Pancreas (tissue), 10 donors: ENCODE data around the gene AREG. TPM values are rescaled to one million over a fixed set of nuclear protein-coding genes. Genes with fewer than 3 reads are reported as not detected.

Experiments
- ATAC-seq, 4 donors: fragments of 200-7000 bp; cut with Tn5 transposase; one replicate each; pipeline versions ENCODE4 v1.8.0 to v1.9.1; 2020; ENCODE audit warnings: mild to moderate bottlenecking in 4 of 4, moderate library complexity in 4 of 4
- DNase-seq, 6 donors: peaks; one replicate each; pipeline ENCODE4 v3.0.0-alpha.2; 2020
- FAIRE-seq: peaks from 2 replicates; lab custom pipeline; 2012; peaks lifted over from hg19 to GRCh38; lab: Jason Lieb, UNC
- H3K27ac ChIP-seq, 4 donors: fragments of 200-600 bp; sonication (generic); 1 replicate in 3 of 4; 2 replicates in 1 of 4; pipeline versions ENCODE4 v1.5.0 to v1.8.0; 2020
- H3K27me3 ChIP-seq, 4 donors: fragments of 200-600 bp; one replicate each; pipeline ENCODE4 v1.8.0; 2021
- H3K36me3 ChIP-seq, 3 donors: fragments of 200-600 bp; sonication (generic) in 1 of 3; one replicate each; pipeline versions ENCODE4 v1.5.0 to v1.8.0; 2020 to 2021
- H3K4me1 ChIP-seq, 3 donors: fragments of 200-600 bp; one replicate each; pipeline ENCODE4 v1.8.0; 2021
- H3K4me3 ChIP-seq, 4 donors: fragments of 200-600 bp; sonication (generic) in 2 of 4; one replicate each; pipeline versions ENCODE4 v1.5.0 to v1.8.0; 2020 to 2021
- H3K9me3 ChIP-seq, 4 donors: fragments of 200-600 bp; one replicate each; pipeline ENCODE4 v1.8.0; 2021
- WGBS, 2 donors: extraction: QIAGEN DNeasy Blood & Tissue Kit; methylation state at CpG; one replicate each; pipeline ENCODE4 v1.1.7; 2013; 5-methylcytosine and 5-hydroxymethylcytosine counted together
- intact Hi-C, 3 donors: fragments of 100-400 bp; cut with DNase I; formaldehyde crosslinking; loops; one replicate each; pipeline versions ENCODE4 v1.11.1 to v1.14.2; 2022
- polyA plus RNA-seq, 2 donors: library from polyadenylated mRNA; stranded (reverse); fragments of 200-250 nt; gene quantifications; one replicate each; pipeline ENCODE4 v1.2.3, GENCODE V29; 2013
- total RNA-seq, 6 donors: library from RNA; stranded (reverse); fragmentation: NEBNext Ultra II Directional in 4 of 6; extraction: Animal tissue kit (Norgen Biotek cat#: 25700) in 4 of 6; gene quantifications; one replicate each; pipeline versions ENCODE4 v1.2.1 to v1.2.4, GENCODE V29; 2021 to 2023
- TF ChIP-seq, protein P1 (sequence below), 4 donors: fragments of 200-600 bp; sonication (generic) in 3 of 4; IDR thresholded peaks; one replicate each; pipeline versions ENCODE4 v1.5.0 to v1.8.0; 2021; ENCODE audit warnings: antibody characterized with exemption in 4 of 4
- donor health status: healthy with polysubstance abuse.
- donor health status: DM: no; HTN: no; CAD: no; lungs with moderate emphysema.
- donor health status: DM: no; HTN: no; CAD: no.
- donor health status: control.
- donor health status: control.
- donor health status: Bipolar disorder and iron deficiency.
- donor health status: DM: yes; HTN: yes; CAD: no.
- donor health status: DM: no; HTN: no; CAD: no.
- donor health status: DM: no; HTN: no; CAD: no.
- donor health status: DM: yes; HTN: yes; CAD: no.

The AREG gene
- total and polyA plus RNA-seq, 8 donors = 0.12 to 1.4 (median 0.52) TPM

- Histone ChIP-seq H3K36me3 (no peaks in the 10 kb centered on the region), H3K9me3 (no peaks in the 10 kb centered on the region), H3K27ac (no peak overlapping the region), H3K27me3 (no peaks in the 10 kb centered on the region), H3K4me1 (peaks cover 0 to 3% (median 0%) of the 10 kb centered on the region in 3 donors), H3K4me3 (no peak overlapping the region)
- TF ChIP-seq, protein P1, sequence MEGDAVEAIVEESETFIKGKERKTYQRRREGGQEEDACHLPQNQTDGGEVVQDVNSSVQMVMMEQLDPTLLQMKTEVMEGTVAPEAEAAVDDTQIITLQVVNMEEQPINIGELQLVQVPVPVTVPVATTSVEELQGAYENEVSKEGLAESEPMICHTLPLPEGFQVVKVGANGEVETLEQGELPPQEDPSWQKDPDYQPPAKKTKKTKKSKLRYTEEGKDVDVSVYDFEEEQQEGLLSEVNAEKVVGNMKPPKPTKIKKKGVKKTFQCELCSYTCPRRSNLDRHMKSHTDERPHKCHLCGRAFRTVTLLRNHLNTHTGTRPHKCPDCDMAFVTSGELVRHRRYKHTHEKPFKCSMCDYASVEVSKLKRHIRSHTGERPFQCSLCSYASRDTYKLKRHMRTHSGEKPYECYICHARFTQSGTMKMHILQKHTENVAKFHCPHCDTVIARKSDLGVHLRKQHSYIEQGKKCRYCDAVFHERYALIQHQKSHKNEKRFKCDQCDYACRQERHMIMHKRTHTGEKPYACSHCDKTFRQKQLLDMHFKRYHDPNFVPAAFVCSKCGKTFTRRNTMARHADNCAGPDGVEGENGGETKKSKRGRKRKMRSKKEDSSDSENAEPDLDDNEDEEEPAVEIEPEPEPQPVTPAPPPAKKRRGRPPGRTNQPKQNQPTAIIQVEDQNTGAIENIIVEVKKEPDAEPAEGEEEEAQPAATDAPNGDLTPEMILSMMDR (IDR thresholded peaks at IDR 0.05) = no peak
- no peak for DNase-seq
- WGBS, 2 donors = 83 to 89% methylated on average over 5 of the region's 5 CpGs
- FAIRE-seq = no peak
- ATAC-seq = no peak
- intact Hi-C loops = no loop called here
Measured at GRCh38 chr4:74447636-74448233, 2.8 kb downstream of the AREG start.

- Histone ChIP-seq H3K27me3 (no peaks in the 10 kb centered on the region), H3K9me3 (no peaks in the 10 kb centered on the region), H3K27ac (no peak overlapping the region), H3K36me3 (no peaks in the 10 kb centered on the region), H3K4me3 (no peak overlapping the region), H3K4me1 (peaks cover 0 to 3% (median 0%) of the 10 kb centered on the region in 3 donors)
- no peak for FAIRE-seq
- intact Hi-C loops = no loop called here
- no peak for DNase-seq
- ATAC-seq = no peak
- TF ChIP-seq, protein P1 (IDR thresholded peaks at IDR 0.05) = no peak
- 86 to 92% methylated on average over 6 of the region's 6 CpGs for WGBS, 2 donors
Measured at GRCh38 chr4:74449571-74450297, 4.8 kb downstream of the AREG start.

DNA sequence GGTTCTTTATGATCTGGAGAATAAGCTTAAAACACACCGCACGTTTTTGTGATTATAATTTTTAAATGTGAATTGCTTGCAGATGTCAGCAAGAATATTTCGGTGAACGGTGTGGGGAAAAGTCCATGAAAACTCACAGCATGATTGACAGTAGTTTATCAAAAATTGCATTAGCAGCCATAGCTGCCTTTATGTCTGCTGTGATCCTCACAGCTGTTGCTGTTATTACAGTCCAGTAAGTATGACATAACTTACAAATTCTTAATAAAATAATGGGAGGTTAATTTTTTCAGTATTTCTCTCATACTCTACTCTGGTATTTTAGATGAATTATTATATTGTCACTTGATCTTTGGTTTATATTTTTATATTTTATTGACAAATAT lies 5.4 kb downstream of the AREG start:
- Histone ChIP-seq H3K4me1 (peaks cover 0 to 3% (median 0%) of the 10 kb centered on the region in 3 donors), H3K36me3 (no peaks in the 10 kb centered on the region), H3K4me3 (no peak overlapping the region), H3K9me3 (no peaks in the 10 kb centered on the region), H3K27ac (no peak overlapping the region), H3K27me3 (no peaks in the 10 kb centered on the region)
- DNase-seq (no peak), FAIRE-seq (no peak), ATAC-seq (no peak)
- TF ChIP-seq, protein P1 (IDR thresholded peaks at IDR 0.05) = no peak
- 74 to 87% methylated on average over 4 of the region's 4 CpGs for WGBS, 2 donors
- intact Hi-C loops = no loop called here

GRCh38 chr4:74451214-74451661 lies 6.3 kb downstream of the AREG start:
- Histone ChIP-seq H3K4me3 (no peak overlapping the region), H3K27ac (no peak overlapping the region), H3K9me3 (no peaks in the 10 kb centered on the region), H3K27me3 (no peaks in the 10 kb centered on the region), H3K4me1 (no peaks in the 10 kb centered on the region), H3K36me3 (no peaks in the 10 kb centered on the region)
- DNase-seq (no peak), FAIRE-seq (no peak), ATAC-seq (no peak)
- TF ChIP-seq, protein P1 (IDR thresholded peaks at IDR 0.05) = no peak
- WGBS, 2 donors = 55 to 59% methylated on average over 1 of the region's 1 CpG
- intact Hi-C loops = no loop called here
